Glomerular visceral epithelial cell (primary cell): ENCODE data around the gene LASP1NB.

Experiments used
- DNase-seq: peaks from one replicate; pipeline ENCODE4 v3.0.0-alpha.2; 2016; ENCODE audit errors: extremely low spot score

LASP1NB gene

GRCh38 chr17:38925263-38925995 lies at the start of gene LASP1NB:
Gene LASP1NB (plus strand): TSS chr17:38925614.
- DNase-seq: no peak

- DNase-seq: no peak
These were observed 48.1 kb upstream of the LASP1NB start for GRCh38 chr17:38877130-38877851.

GRCh38 chr17:38879878-38880665 lies 45.3 kb upstream of the LASP1NB start:
- peak; percentile 95 for DNase-seq

- DNase-seq: peak; percentile 73
These were observed 43.7 kb upstream of the LASP1NB start for GRCh38 chr17:38881600-38882191.

GRCh38 chr17:38882870-38883269 lies 42.5 kb upstream of the LASP1NB start:
- no peak for DNase-seq

GRCh38 chr17:38883592-38884526 lies 41.6 kb upstream of the LASP1NB start:
- DNase-seq: no peak

GRCh38 chr17:38885044-38885727 lies 40.2 kb upstream of the LASP1NB start:
- no peak for DNase-seq

- DNase-seq: no peak
These were observed 39.4 kb upstream of the LASP1NB start for GRCh38 chr17:38885728-38886642.

- DNase-seq: no peak
These were observed 38.8 kb upstream of the LASP1NB start for GRCh38 chr17:38886643-38887010.

- no peak for DNase-seq
These were observed 36.6 kb upstream of the LASP1NB start for GRCh38 chr17:38888842-38889241.

GRCh38 chr17:38889745-38890409 lies 35.5 kb upstream of the LASP1NB start:
- no peak for DNase-seq

GRCh38 chr17:38890410-38890746 lies 35.0 kb upstream of the LASP1NB start:
- no peak for DNase-seq

GRCh38 chr17:38891441-38891840 lies 34.0 kb upstream of the LASP1NB start:
- no peak for DNase-seq

- no peak for DNase-seq
These were observed 33.3 kb upstream of the LASP1NB start for GRCh38 chr17:38892083-38892482.

- DNase-seq: no peak
These were observed 32.8 kb upstream of the LASP1NB start for GRCh38 chr17:38892620-38893019.

- DNase-seq: no peak
These were observed 32.3 kb upstream of the LASP1NB start for GRCh38 chr17:38893113-38893512.

- no peak for DNase-seq
These were observed 31.8 kb upstream of the LASP1NB start for GRCh38 chr17:38893607-38894006.

GRCh38 chr17:38894276-38894675 lies 31.1 kb upstream of the LASP1NB start:
- no peak for DNase-seq
